Sigmoid colon (tissue), 7 donors: ENCODE results near the gene SCN9A. TPM values are rescaled to one million over a fixed set of nuclear protein-coding genes. Genes with fewer than 3 reads are reported as not detected.

Experiments used
- DNase-seq: peaks from one replicate; pipeline ENCODE4 v3.0.0-alpha.2; 2019
- H3K27ac ChIP-seq, 4 donors: fragments of 200-600 bp; sonication (generic); one replicate each; pipeline ENCODE4 v1.5.1; 2016 to 2019; ENCODE audit warnings: mild to moderate bottlenecking in 1 of 4
- H3K27me3 ChIP-seq, 3 donors: fragments of 200-600 bp; sonication (generic); one replicate each; pipeline ENCODE4 v1.5.1; 2019; ENCODE audit warnings: mild to moderate bottlenecking in 1 of 3
- H3K36me3 ChIP-seq, 4 donors: fragments of 200-600 bp; sonication (generic); one replicate each; pipeline ENCODE4 v1.5.1; 2016 to 2019
- H3K4me1 ChIP-seq, 4 donors: fragments of 200-600 bp; sonication (generic); one replicate each; pipeline ENCODE4 v1.5.1; 2017 to 2019
- H3K4me3 ChIP-seq, 4 donors: fragments of 200-600 bp; sonication (generic); one replicate each; pipeline ENCODE4 v1.5.1; 2017 to 2019; ENCODE audit warnings: mild to moderate bottlenecking in 2 of 4, moderate library complexity in 1 of 4
- H3K9me3 ChIP-seq, 4 donors: fragments of 200-600 bp in 3 of 4; sonication (generic) in 3 of 4; one replicate each; pipeline versions ENCODE4 v1.5.1 to v1.6.1; 2013 to 2019
- CTCF ChIP-seq, 4 experiments: fragments of 450-650 bp in 3 of 4; fragments of 200-600 bp in 1 of 4; IDR thresholded peaks; one replicate each; pipeline ENCODE4 v1.5.1; 2016 to 2019; ENCODE audit warnings: antibody characterized with exemption in 4 of 4, mild to moderate bottlenecking in 3 of 4, moderate library complexity in 2 of 4
- EP300 ChIP-seq, 4 donors: sonication (generic); formaldehyde crosslinking; IDR thresholded peaks; one replicate each; pipeline ENCODE4 v1.6.1; 2017; ENCODE audit warnings: antibody characterized with exemption in 4 of 4
- POLR2A ChIP-seq, 2 donors: fragments of 450-650 bp; IDR thresholded peaks; one replicate each; pipeline ENCODE4 v1.6.1; 2016; ENCODE audit warnings: antibody characterized with exemption in 2 of 2, mild to moderate bottlenecking in 2 of 2, moderate library complexity in 2 of 2
- POLR2AphosphoS5 ChIP-seq, 4 donors: sonication (generic); formaldehyde crosslinking; IDR thresholded peaks; one replicate each; pipeline ENCODE4 v1.6.1; 2017; ENCODE audit warnings: antibody characterized with exemption in 4 of 4
- WGBS, 2 donors: extraction: QIAGEN DNeasy Blood & Tissue Kit; methylation state at CpG; one replicate each; pipeline ENCODE4 v1.1.7; 2013; 5-methylcytosine and 5-hydroxymethylcytosine counted together
- intact Hi-C: fragments of 100-400 bp; cut with DNase I; formaldehyde crosslinking; loops from one replicate; pipeline ENCODE4 v1.15.1; 2023
- polyA plus RNA-seq, 3 donors: library from polyadenylated mRNA; stranded (reverse); fragments of 200-250 nt; gene quantifications; one replicate each; pipeline ENCODE4 v1.2.3, GENCODE V29; 2013
- total RNA-seq, 4 donors: library from RNA; depleted of rRNA; stranded (reverse); fragments of >200 nt; gene quantifications; one replicate each; pipeline ENCODE4 v1.1.0, GENCODE V29; 2016
- donor health status: healthy with polysubstance abuse.
- donor health status: Bipolar disorder and iron deficiency.
- donor health status: healthy.

SCN9A gene
- total and polyA plus RNA-seq, 7 donors: 0.23 to 22.1 (median 14.3) TPM

DNA sequence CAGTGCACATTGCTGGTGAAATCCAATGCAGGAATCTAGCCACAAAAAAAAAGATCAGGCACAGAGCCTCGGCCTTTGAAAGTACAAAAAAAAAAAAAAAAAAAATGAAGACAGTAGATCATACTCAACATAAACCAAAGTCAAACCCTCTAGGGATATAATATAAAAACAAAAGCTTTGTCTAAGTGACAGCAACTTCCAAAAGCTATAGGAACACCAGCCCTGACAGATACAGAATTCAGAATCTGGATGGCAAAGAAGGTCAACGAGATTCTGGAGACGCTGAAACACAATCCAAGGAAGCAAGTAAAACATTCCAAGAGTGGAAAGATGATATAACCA lies 194.0 kb downstream of the SCN9A start:
- no peak overlapping the region for H3K4me3 ChIP-seq
- WGBS, 2 donors: 22 to 31% methylated on average over 3 of the region's 3 CpGs
- intact Hi-C loops: loop anchor here (2.0 to 5.0 kb wide), 2 partner anchors 65 to 336 kb away; no protein-coding TSS in a partner anchor
- TF ChIP-seq POLR2A (IDR thresholded peaks at IDR 0.05) (no peak), POLR2AphosphoS5 (IDR thresholded peaks at IDR 0.05) (no peak), EP300 (IDR thresholded peaks at IDR 0.05) (no peak), CTCF (IDR thresholded peaks at IDR 0.05) (no peak)
- no peak overlapping the region for H3K27ac ChIP-seq
- no peaks in the 10 kb centered on the region for H3K27me3 ChIP-seq
- peaks cover 0 to 26% (median 0%) of the 10 kb centered on the region in 4 donors for H3K4me1 ChIP-seq
- no peaks in the 10 kb centered on the region for H3K9me3 ChIP-seq
- DNase-seq: no peak
- no peaks in the 10 kb centered on the region for H3K36me3 ChIP-seq

DNA sequence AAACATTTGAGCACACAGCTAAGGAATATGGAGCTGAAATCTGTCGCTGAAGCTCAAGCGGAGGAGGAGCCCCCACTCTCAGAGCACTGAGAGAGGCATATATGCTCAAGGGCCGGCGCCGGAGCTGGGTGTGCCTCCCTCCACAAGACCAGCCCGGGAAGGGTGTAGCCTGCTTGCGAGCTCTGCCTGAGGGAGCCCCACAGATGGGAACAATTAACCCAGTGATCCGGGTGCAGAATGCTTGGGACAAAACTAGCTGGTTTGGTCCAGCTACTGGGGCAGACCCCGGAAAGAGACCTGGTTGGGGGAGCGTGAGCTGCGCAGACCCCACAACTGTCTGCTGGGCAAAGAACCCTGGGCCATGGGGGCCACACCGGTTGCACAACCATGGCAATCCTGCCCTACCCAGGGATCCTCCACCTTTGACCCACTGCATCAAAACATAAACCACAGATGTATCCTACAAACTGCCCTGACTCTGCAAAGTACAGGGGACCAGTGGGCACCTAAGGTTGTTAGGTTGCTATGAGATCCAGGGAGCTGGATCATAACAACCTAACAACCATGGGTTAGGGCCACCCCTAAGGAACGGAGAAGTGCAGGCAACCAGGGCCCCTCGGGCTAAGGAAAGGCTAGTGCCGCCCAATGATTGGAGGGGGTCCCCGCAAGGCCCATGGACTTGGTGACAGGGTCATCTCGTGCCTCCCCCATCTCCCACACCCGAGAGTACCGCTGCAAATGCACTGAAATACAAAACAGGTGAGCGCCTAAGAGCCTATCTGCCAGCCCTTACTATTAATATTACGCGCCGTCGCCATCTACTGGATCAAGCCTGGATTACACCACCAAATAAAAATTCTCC lies 194.6 kb downstream of the SCN9A start:
- H3K4me3 ChIP-seq: no peak overlapping the region
- H3K36me3 ChIP-seq: no peaks in the 10 kb centered on the region
- WGBS, 2 donors: 49 to 59% methylated on average over 24 of the region's 24 CpGs
- intact Hi-C loops: loop anchor here (5.0 kb wide), 1 partner anchor 336 kb away; no protein-coding TSS in a partner anchor
- H3K27ac ChIP-seq: no peak overlapping the region
- TF ChIP-seq EP300 (IDR thresholded peaks at IDR 0.05) (no peak), CTCF (IDR thresholded peaks at IDR 0.05) (peak in 2 of 4 experiments; percentile 21 to 49)
- DNase-seq: no peak
- H3K9me3 ChIP-seq: no peaks in the 10 kb centered on the region
- peaks cover 0 to 29% (median 0%) of the 10 kb centered on the region in 4 donors for H3K4me1 ChIP-seq
- H3K27me3 ChIP-seq: no peaks in the 10 kb centered on the region

DNA sequence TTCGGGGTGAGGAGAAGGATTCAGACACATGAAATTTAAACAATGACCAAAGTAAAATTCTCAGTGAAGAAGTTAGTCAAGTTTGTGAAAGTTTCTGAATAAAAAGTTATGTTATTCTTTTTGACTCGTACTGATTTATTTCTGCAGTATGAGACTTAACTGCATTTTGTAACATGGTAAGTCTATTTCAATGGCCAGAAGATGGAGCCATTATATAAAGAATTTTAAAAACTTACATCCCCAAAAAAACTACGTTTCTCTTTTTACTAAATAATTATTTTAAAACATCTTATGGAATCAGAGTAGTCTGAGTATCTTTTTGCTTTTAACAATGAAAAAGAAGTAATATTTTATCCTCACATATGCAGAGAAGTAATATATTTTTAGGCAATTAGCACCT lies 196.5 kb downstream of the SCN9A start:
- peak overlapping the region in 1 of 4 donors; percentile 25 for H3K27ac ChIP-seq
- intact Hi-C loops: no loop called here
- H3K36me3 ChIP-seq: no peaks in the 10 kb centered on the region
- 22 to 46% methylated on average over 3 of the region's 3 CpGs for WGBS, 2 donors
- TF ChIP-seq POLR2AphosphoS5 (IDR thresholded peaks at IDR 0.05) (no peak), POLR2A (IDR thresholded peaks at IDR 0.05) (no peak), EP300 (IDR thresholded peaks at IDR 0.05) (no peak), CTCF (IDR thresholded peaks at IDR 0.05) (no peak)
- no peaks in the 10 kb centered on the region for H3K9me3 ChIP-seq
- no peaks in the 10 kb centered on the region for H3K27me3 ChIP-seq
- no peak overlapping the region for H3K4me3 ChIP-seq
- H3K4me1 ChIP-seq: peaks cover 0 to 29% (median 0%) of the 10 kb centered on the region in 4 donors
- no peak for DNase-seq

DNA sequence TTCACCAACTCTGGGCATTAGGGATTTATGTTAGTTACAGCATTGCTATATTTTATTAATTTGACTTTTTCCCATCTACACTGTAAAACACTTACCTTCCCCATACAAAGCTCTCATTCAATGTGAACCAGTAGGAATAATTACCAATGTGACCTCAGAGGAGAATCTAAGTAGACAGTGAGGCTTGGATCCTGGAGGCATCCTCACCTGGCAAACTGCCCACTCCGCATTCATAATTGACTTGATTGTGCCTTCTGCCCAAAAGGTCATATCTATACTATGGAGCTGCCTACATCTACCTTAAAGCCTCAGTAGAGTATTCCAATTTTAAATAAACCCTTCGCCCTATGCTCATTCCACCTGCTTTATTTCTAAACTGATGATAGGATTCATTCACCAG lies 202.5 kb downstream of the SCN9A start:
- no peak for DNase-seq
- 91 to 94% methylated on average over 2 of the region's 2 CpGs for WGBS, 2 donors
- Histone ChIP-seq H3K9me3 (no peaks in the 10 kb centered on the region), H3K27ac (no peak overlapping the region), H3K4me3 (no peak overlapping the region), H3K36me3 (no peaks in the 10 kb centered on the region), H3K27me3 (no peaks in the 10 kb centered on the region), H3K4me1 (peaks cover 0 to 17% (median 0%) of the 10 kb centered on the region in 4 donors)
- TF ChIP-seq POLR2A (IDR thresholded peaks at IDR 0.05) (no peak), CTCF (IDR thresholded peaks at IDR 0.05) (no peak), EP300 (IDR thresholded peaks at IDR 0.05) (no peak)
- intact Hi-C loops: no loop called here
